Neural crest cell (in vitro differentiated cells): ENCODE data around the gene GTF2A1L. TPM values are rescaled to one million over a fixed set of nuclear protein-coding genes. Genes with fewer than 3 reads are reported as not detected.
"Not testable (repeated sequence)": the region's sequence is repeated elsewhere in the genome, so short reads cannot be mapped to it uniquely, and the experiment has no call there.

ENCODE experiments used
- DNase-seq: peaks from one replicate; pipeline ENCODE4 v3.0.0; 2021; ENCODE audit warnings: low read depth, mixed read lengths, low spot score
- H3K27ac Mint-ChIP-seq: one replicate; pipeline ENCODE4 v1.8.0; 2021; ENCODE audit warnings: mild to moderate bottlenecking, mixed read lengths; ENCODE audit not compliant: unreplicated experiment
- H3K27me3 Mint-ChIP-seq: 2 replicates; pipeline ENCODE4 v1.8.0; 2021; ENCODE audit warnings: low read depth, mild to moderate bottlenecking, mixed read lengths
- H3K36me3 Mint-ChIP-seq: 2 replicates; pipeline ENCODE4 v1.8.0; 2021; ENCODE audit warnings: low read depth, mild to moderate bottlenecking, mixed read lengths
- H3K4me1 Mint-ChIP-seq: 2 replicates; pipeline ENCODE4 v1.8.0; 2021; ENCODE audit warnings: mixed read lengths
- H3K4me3 Mint-ChIP-seq: one replicate; pipeline ENCODE4 v1.8.0; 2021; ENCODE audit warnings: mild to moderate bottlenecking, mixed read lengths
- H3K9me3 Mint-ChIP-seq: 2 replicates; pipeline ENCODE4 v1.8.0; 2021; ENCODE audit warnings: mixed read lengths
- total RNA-seq: library from RNA; stranded (reverse); gene quantifications from 2 replicates; pipeline ENCODE4 v1.2.1, GENCODE V29; 2021
- TF ChIP-seq, protein P1 (sequence below): fragments of 200-600 bp; sonication (generic); conservative IDR thresholded peaks from 2 replicates; pipeline ENCODE4 v1.5.0; 2021; ENCODE audit warnings: antibody characterized with exemption, mild to moderate bottlenecking

The GTF2A1L gene
- total RNA-seq, 1 donor from 2014 or later: not detected

DNA sequence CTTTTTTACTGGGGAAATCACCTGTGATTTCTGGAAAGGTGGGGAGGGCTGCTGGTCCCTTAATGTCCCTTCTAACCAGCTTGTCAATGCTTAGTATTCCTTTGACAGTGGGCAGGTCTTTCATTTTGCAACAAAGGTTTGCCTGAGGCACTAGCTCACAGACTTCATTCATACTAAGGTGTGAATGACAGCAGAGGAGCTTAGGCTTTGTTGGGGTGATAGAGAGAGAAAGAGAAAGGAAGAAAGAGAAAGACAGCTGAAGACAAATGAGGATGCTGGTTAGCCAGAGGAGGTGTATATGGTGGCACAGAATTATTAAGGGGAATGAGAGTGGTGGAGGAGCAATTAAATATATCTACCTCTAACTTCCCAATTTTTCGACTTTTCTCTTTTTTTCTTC, 28.9 kb upstream of the GTF2A1L start:
- no peaks in the 10 kb centered on the region for H3K9me3 Mint-ChIP-seq
- no peak overlapping the region for H3K4me3 Mint-ChIP-seq
- no peak overlapping the region for H3K27ac Mint-ChIP-seq
- TF ChIP-seq, protein P1, sequence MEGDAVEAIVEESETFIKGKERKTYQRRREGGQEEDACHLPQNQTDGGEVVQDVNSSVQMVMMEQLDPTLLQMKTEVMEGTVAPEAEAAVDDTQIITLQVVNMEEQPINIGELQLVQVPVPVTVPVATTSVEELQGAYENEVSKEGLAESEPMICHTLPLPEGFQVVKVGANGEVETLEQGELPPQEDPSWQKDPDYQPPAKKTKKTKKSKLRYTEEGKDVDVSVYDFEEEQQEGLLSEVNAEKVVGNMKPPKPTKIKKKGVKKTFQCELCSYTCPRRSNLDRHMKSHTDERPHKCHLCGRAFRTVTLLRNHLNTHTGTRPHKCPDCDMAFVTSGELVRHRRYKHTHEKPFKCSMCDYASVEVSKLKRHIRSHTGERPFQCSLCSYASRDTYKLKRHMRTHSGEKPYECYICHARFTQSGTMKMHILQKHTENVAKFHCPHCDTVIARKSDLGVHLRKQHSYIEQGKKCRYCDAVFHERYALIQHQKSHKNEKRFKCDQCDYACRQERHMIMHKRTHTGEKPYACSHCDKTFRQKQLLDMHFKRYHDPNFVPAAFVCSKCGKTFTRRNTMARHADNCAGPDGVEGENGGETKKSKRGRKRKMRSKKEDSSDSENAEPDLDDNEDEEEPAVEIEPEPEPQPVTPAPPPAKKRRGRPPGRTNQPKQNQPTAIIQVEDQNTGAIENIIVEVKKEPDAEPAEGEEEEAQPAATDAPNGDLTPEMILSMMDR: no peak
- DNase-seq: no peak
- H3K36me3 Mint-ChIP-seq: peaks cover 5% of the 10 kb centered on the region
- H3K27me3 Mint-ChIP-seq: no peaks in the 10 kb centered on the region
- peaks cover 41% of the 10 kb centered on the region for H3K4me1 Mint-ChIP-seq

DNA sequence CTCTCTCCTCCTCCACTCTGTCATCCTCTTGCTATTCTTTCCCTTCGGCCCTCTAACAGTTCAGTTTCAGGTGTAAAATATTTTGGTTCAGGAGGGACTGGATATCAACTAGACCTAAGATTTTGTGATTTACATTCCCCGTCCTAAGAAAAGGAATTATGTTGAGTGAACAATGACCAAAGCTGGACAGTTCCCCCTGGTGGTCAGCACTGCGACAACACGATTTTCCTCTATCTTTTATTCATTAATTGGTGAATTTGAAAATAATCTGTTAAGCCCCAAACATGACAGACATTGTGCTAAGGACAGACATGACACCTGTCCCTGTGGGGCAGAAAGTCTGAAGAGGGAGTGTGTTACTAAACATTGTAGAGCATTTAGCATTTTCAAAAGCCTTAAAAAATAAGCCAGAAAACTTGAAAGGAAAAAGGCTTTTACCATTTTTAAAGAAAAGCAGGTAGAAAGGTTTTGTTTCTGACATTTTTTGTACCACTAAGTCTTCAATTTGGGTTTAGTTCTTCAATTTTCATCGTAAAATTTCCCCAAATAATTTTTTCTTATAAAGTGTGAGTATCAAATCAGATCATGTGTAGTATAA, 28.4 kb upstream of the GTF2A1L start:
- peak overlapping the region; percentile 7 for H3K4me3 Mint-ChIP-seq
- TF ChIP-seq, protein P1: peak; percentile 81
- peaks cover 41% of the 10 kb centered on the region for H3K4me1 Mint-ChIP-seq
- H3K27ac Mint-ChIP-seq: no peak overlapping the region
- H3K27me3 Mint-ChIP-seq: no peaks in the 10 kb centered on the region
- H3K36me3 Mint-ChIP-seq: peaks cover 5% of the 10 kb centered on the region
- DNase-seq: peak; percentile 44
- H3K9me3 Mint-ChIP-seq: no peaks in the 10 kb centered on the region

DNA sequence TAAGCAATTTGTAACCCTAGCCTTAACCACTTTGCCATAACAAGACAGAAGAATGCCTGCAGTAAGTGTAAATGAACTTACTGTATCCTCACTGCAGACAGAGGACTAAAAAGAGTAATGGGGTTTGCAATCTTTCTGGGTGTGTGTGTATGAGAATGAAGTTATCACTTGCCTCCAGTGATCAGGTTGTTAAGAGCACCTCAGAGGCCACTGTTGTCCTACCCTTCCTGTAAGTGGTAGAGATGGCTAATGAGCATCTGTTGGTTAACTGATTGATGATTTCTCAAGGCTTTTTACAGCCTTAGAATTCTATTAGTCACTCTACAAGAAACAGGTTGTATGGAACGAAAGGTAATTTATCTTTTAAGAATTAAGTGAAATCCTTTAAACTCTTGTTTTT, 27.6 kb upstream of the GTF2A1L start:
- H3K4me3 Mint-ChIP-seq: no peak overlapping the region
- peaks cover 36% of the 10 kb centered on the region for H3K4me1 Mint-ChIP-seq
- TF ChIP-seq, protein P1: no peak
- DNase-seq: no peak
- no peaks in the 10 kb centered on the region for H3K27me3 Mint-ChIP-seq
- no peak overlapping the region for H3K27ac Mint-ChIP-seq
- H3K36me3 Mint-ChIP-seq: peaks cover 3% of the 10 kb centered on the region
- no peaks in the 10 kb centered on the region for H3K9me3 Mint-ChIP-seq

DNA sequence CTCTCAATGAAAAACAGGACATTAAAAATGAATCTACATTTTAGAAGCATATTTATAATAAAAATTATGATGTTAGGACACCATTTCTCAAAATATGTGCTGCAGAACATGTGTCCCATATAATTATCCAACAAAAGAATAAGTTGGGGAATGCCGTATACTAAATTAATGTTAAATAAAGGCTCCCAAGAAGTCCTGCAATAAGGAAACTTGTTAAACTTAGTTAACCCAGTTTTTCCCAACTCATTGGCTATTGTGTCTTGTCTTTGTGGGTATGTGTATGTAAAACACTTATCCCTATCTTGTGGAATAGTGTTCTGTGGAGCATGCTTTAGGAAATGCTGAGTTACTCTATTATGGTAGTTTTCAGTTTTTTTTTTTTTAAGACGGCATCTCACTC, 25.6 kb upstream of the GTF2A1L start:
- Mint-ChIP-seq H3K4me1 (peaks cover 19% of the 10 kb centered on the region), H3K27ac (no peak overlapping the region), H3K4me3 (no peak overlapping the region), H3K27me3 (no peaks in the 10 kb centered on the region), H3K36me3 (no peaks in the 10 kb centered on the region), H3K9me3 (no peaks in the 10 kb centered on the region)
- TF ChIP-seq, protein P1: no peak
- DNase-seq: no peak

DNA sequence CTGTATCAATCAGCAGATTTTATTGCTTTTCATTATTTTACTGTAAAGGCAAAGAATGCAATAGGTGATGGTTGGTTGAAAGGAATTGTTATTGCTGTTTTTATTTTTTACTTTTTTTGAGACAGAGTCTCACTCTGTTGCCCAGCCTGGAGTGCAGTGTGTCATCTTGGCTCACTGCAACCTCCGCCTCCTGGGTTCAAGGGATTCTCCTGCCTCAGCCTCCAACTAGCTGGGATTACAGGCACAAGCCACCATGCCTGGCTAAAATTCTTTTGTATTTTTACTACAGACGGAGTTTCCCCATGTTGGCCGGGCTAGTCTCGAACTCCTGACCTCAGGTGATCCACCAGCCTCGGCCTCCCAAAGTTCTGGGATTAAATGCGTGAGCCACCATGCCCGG, 20.9 kb upstream of the GTF2A1L start:
- H3K4me1 Mint-ChIP-seq, H3K4me3 Mint-ChIP-seq, H3K27ac Mint-ChIP-seq, DNase-seq, H3K27me3 Mint-ChIP-seq, H3K9me3 Mint-ChIP-seq, H3K36me3 Mint-ChIP-seq: not testable (repeated sequence)

DNA sequence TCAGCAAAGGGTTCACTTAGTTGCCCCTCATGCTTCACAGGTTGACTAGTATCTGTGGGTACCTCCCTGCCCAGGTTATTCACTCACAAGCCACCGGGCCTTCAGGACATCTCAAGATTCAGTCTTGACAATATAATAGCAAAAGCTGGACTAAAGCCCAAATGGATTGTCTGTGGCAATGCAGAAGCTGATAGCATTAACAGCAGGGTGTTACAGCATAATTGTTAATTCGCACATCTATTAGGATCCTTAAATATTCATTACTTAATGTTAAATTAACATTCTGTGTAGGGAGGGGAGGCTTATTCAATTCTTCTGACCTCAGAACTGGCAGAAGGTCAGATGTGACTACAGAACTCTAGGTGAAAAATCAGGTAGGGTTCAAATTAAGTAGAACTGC, 20.2 kb upstream of the GTF2A1L start:
- Mint-ChIP-seq H3K9me3 (no peaks in the 10 kb centered on the region), H3K27ac (no peak overlapping the region), H3K27me3 (no peaks in the 10 kb centered on the region), H3K36me3 (no peaks in the 10 kb centered on the region), H3K4me3 (no peak overlapping the region), H3K4me1 (peaks cover 5% of the 10 kb centered on the region)
- DNase-seq: no peak
- TF ChIP-seq, protein P1: no peak
